Sigmoid colon (tissue), 4 donors: ENCODE measurements around the gene FAU.

ENCODE experiments used
- CTCF ChIP-seq, 4 experiments: fragments of 450-650 bp in 3 of 4; fragments of 200-600 bp in 1 of 4; IDR thresholded peaks; one replicate each; pipeline ENCODE4 v1.5.1; 2016 to 2019; ENCODE audit warnings: antibody characterized with exemption in 4 of 4, mild to moderate bottlenecking in 3 of 4, moderate library complexity in 2 of 4
- EP300 ChIP-seq, 4 donors: sonication (generic); formaldehyde crosslinking; IDR thresholded peaks; one replicate each; pipeline ENCODE4 v1.6.1; 2017; ENCODE audit warnings: antibody characterized with exemption in 4 of 4

DNA sequence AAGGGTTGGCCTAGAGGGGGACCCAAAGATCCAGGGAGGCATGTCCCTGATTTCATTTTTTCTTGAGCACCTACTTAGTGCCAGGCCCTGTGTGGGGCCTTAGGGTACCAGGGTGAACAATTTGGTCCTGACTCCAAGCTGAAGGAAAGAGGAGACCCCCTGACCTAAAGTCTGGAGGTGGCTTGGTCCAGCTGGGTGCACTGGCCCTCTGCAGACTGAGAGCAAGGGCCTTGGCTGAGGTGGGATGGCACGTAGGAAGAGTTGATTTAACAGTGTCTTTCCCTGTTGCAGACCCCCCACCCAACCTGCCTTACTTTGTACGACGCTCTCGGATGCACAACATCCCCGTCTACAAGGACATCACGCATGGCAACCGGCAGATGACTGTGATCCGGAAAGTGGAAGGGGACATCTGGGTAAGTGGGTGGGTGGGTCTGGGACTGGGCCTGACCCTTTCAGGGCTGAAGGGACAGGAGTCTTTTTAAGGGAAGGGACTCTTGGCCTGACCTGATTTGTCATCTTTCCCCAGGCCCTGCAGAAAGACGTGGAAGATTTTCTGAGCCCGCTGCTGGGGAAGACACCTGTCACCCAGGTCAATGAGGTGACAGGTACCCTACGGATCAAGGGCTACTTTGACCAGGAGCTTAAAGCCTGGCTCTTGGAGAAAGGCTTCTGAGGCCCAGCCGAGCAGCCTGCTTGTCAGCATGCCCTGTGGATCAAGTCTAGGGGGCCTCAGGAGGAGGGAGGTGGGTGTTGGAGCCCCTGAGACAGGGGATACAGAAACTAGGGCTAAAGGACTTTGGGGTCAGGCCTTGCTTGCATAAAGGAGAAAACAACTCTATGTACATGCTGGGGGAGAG is 3.5 kb upstream of the FAU start:
- TF ChIP-seq EP300 (IDR thresholded peaks at IDR 0.05), result no peak
- no peak for TF ChIP-seq CTCF (IDR thresholded peaks at IDR 0.05)
